Adrenal gland (tissue), 5 donors: ENCODE results near the gene OR5M11.

ENCODE experiments used
- CTCF ChIP-seq, 6 experiments: fragments of 450-650 bp in 4 of 6; fragments of 200-600 bp in 2 of 6; sonication (generic) in 1 of 6; IDR thresholded peaks; 1 replicate in 5 of 6; 2 replicates in 1 of 6; pipeline versions ENCODE4 v1.5.1 to v1.8.0; 2016 to 2021; ENCODE audit warnings: antibody characterized with exemption in 6 of 6, mild to moderate bottlenecking in 2 of 6, moderate library complexity in 1 of 6
- POLR2A ChIP-seq, 2 donors: fragments of 450-650 bp; IDR thresholded peaks; one replicate each; pipeline ENCODE4 v1.6.1; 2017; ENCODE audit warnings: antibody characterized with exemption in 2 of 2, mild to moderate bottlenecking in 2 of 2, moderate library complexity in 1 of 2
- donor health status: DM: no; HTN: no; CAD: no.

- no peak for TF ChIP-seq POLR2A (IDR thresholded peaks at IDR 0.05)
- no peak for TF ChIP-seq CTCF (IDR thresholded peaks at IDR 0.05)
These were observed at the start of gene OR5M11 for GRCh38 chr11:56543157-56543556.
